Glutamatergic neuron (in vitro differentiated cells): Measurements from ENCODE around the gene ZFYVE28. TPM values are rescaled to one million over a fixed set of nuclear protein-coding genes. Genes with fewer than 3 reads are reported as not detected.

Experiments
- DNase-seq: peaks from one replicate; pipeline ENCODE4 v3.0.0; 2022
- H3K27ac Mint-ChIP-seq: one replicate; pipeline ENCODE4 v1.8.0; 2020; ENCODE audit warnings: mild to moderate bottlenecking, mixed read lengths, inconsistent platforms; ENCODE audit not compliant: unreplicated experiment
- H3K27me3 Mint-ChIP-seq: one replicate; pipeline ENCODE4 v1.8.0; 2020; ENCODE audit warnings: mild to moderate bottlenecking, moderate library complexity, mixed read lengths, inconsistent platforms; ENCODE audit not compliant: unreplicated experiment
- H3K36me3 Mint-ChIP-seq: one replicate; pipeline ENCODE4 v1.8.0; 2020; ENCODE audit warnings: mild to moderate bottlenecking, mixed read lengths, inconsistent platforms; ENCODE audit not compliant: unreplicated experiment
- H3K4me1 Mint-ChIP-seq: one replicate; pipeline ENCODE4 v1.8.0; 2020; ENCODE audit warnings: mild to moderate bottlenecking, low read depth, mixed read lengths, inconsistent platforms; ENCODE audit not compliant: unreplicated experiment
- H3K4me3 Mint-ChIP-seq: one replicate; pipeline ENCODE4 v1.8.0; 2020; ENCODE audit warnings: mild to moderate bottlenecking, mixed read lengths, inconsistent platforms; ENCODE audit not compliant: unreplicated experiment
- H3K9me3 Mint-ChIP-seq: one replicate; pipeline ENCODE4 v1.8.0; 2020; ENCODE audit warnings: mild to moderate bottlenecking, moderate library complexity, mixed read lengths, inconsistent platforms; ENCODE audit not compliant: unreplicated experiment
- CTCF ChIP-seq: fragments of 200-600 bp; sonication (generic); IDR thresholded peaks from one replicate; pipeline ENCODE4 v1.5.0; 2021; ENCODE audit not compliant: partially characterized antibody, unreplicated experiment
- total RNA-seq: library from RNA; stranded (reverse); fragmentation: NEBNext Ultra II Directional; extraction: Animal tissue kit (Norgen Biotek cat#: 25700); gene quantifications from one replicate; pipeline ENCODE4 v1.2.1, GENCODE V29; 2021; ENCODE audit not compliant: unreplicated experiment

The ZFYVE28 gene
- total RNA-seq, 1 donor from 2014 or later, result 4.8 TPM

DNA sequence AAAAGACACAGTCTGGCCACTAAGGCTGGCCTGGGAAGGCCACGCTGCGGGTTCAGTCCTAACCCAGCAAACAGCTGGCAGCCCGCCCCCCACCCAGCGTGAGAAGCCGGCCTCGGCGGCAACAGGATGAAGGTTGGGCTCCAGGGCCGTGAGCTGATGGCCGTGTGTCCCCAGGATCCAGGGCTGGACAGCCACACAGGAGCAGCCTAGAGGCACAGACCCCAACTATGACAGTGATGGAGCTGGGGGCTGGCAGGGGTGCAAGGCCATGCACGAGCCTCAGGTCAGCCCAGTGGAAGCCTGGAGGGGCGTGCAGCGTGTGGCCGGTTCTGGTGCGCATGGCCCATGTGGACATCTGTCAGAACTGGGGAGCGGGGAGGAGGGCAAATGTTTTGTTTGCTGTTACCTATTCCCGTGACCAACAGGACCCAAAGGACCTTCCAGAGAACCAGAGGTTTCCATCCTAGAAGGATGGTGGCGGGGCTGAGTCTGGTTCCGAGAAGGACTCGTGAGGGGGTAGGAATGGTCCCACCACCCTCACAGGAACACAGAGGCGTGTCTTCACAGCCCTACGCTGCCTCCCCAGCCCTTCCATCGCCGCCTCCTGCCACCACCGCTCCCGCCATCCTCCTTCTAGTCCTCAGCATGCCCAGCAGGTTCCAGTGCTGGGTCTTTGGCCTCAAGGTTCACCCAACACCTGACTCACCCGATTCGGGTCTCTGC is 46.5 kb downstream of the ZFYVE28 start:
- Mint-ChIP-seq H3K27me3 (peaks cover 15% of the 10 kb centered on the region), H3K36me3 (peaks cover 31% of the 10 kb centered on the region), H3K4me3 (no peak overlapping the region), H3K27ac (no peak overlapping the region), H3K9me3 (peaks cover 19% of the 10 kb centered on the region), H3K4me1 (peaks cover 1% of the 10 kb centered on the region)
- TF ChIP-seq CTCF, result no peak
- no peak for DNase-seq

GRCh38 chr4:2370597-2371320 is 47.7 kb downstream of the ZFYVE28 start:
- Mint-ChIP-seq H3K9me3 (peaks cover 19% of the 10 kb centered on the region), H3K36me3 (peaks cover 31% of the 10 kb centered on the region), H3K4me1 (peaks cover 8% of the 10 kb centered on the region), H3K27ac (no peak overlapping the region), H3K4me3 (no peak overlapping the region), H3K27me3 (peaks cover 15% of the 10 kb centered on the region)
- DNase-seq, result no peak
- no peak for TF ChIP-seq CTCF

DNA sequence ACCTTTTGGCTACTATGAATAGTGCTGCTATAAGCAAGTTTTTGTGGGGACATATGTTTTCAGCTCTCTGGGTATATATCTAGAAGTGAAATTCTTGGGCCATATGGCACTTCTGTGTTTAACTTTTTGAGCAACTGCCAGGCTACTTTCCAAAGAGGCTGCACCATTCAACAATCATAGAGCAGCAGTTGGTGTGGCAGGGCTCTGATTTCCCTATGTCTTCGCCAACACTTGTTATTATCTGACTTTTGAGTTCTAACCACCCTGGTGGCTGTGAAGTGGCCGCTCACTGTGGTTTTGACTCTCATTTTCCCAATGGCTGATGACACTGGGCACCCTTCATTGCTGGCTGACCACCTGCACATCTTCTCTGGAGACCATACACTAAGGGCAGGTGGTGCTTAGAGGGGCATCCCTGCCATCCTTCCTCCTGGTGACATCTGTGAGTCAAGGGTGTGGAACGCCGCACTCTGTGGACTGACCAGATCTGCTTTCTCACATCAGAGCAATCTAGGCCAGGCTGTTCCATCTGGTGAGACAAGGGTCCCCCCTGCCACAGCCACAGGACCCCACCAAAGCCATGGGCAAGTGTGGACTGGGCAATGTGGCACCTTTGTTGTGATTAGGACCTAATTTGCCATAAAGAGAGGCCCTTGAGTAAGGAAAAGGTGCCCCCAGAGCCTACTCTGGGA is 49.6 kb downstream of the ZFYVE28 start:
- H3K4me1 Mint-ChIP-seq, result peaks cover 8% of the 10 kb centered on the region
- H3K27ac Mint-ChIP-seq, result no peak overlapping the region
- peaks cover 12% of the 10 kb centered on the region for H3K9me3 Mint-ChIP-seq
- H3K4me3 Mint-ChIP-seq, result no peak overlapping the region
- peaks cover 10% of the 10 kb centered on the region for H3K27me3 Mint-ChIP-seq
- DNase-seq, result no peak
- peaks cover 21% of the 10 kb centered on the region for H3K36me3 Mint-ChIP-seq
- no peak for TF ChIP-seq CTCF

- Mint-ChIP-seq H3K9me3 (peaks cover 8% of the 10 kb centered on the region), H3K36me3 (peaks cover 16% of the 10 kb centered on the region), H3K27me3 (peaks cover 11% of the 10 kb centered on the region), H3K4me1 (peaks cover 12% of the 10 kb centered on the region), H3K27ac (no peak overlapping the region), H3K4me3 (no peak overlapping the region)
- DNase-seq, result no peak
- TF ChIP-seq CTCF, result no peak
Measured at GRCh38 chr4:2367626-2368025, 50.8 kb downstream of the ZFYVE28 start.
